Stimulated activated CD4-positive, alpha-beta T cell treated with anti-CD3 and anti-CD28 coated beads, Interleukin-15, amount 100 ng/mL, for 24 hours (primary cell): Measurements from ENCODE around the gene JUP.

Experiments used
- DNase-seq: peaks from one replicate; pipeline ENCODE4 v3.0.0-alpha.2; 2020

Gene JUP

GRCh38 chr17:41711669-41712400, 74.7 kb downstream of the JUP start, which contains the start of gene GAST:
Gene GAST (plus strand): TSS chr17:41712331. CDS start chr17:41715437, 3,106 bp downstream.
- no peak for DNase-seq

DNA sequence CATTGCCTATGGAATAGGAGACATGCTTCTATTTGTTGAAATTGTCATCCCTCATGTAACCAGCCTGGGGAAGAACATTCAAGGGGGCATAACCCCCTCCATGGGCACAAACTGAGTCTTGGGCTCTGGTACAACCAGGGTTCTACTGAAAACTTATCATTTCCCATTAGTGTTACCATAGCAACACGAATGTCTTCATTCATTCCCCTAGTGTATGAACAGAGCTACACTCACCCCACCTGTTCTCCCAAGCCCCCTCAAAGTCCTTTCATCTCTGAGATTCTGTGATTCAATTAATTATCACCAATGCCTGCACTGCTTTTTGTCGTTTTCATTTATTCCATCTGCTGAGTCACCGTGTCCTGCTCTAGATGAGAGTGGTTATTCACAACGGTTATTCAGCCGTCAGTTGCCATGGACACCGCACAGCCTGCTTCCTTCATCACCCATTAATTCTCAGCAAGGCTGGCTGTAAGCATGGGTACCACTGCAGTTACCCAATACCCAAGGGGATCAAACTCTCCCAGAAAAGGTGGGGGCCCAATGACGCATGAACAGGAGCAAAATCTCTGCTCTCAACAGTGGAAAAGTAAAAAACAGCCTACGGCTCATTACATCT, 75.9 kb downstream of the JUP start:
- DNase-seq: peak; percentile 53

DNA sequence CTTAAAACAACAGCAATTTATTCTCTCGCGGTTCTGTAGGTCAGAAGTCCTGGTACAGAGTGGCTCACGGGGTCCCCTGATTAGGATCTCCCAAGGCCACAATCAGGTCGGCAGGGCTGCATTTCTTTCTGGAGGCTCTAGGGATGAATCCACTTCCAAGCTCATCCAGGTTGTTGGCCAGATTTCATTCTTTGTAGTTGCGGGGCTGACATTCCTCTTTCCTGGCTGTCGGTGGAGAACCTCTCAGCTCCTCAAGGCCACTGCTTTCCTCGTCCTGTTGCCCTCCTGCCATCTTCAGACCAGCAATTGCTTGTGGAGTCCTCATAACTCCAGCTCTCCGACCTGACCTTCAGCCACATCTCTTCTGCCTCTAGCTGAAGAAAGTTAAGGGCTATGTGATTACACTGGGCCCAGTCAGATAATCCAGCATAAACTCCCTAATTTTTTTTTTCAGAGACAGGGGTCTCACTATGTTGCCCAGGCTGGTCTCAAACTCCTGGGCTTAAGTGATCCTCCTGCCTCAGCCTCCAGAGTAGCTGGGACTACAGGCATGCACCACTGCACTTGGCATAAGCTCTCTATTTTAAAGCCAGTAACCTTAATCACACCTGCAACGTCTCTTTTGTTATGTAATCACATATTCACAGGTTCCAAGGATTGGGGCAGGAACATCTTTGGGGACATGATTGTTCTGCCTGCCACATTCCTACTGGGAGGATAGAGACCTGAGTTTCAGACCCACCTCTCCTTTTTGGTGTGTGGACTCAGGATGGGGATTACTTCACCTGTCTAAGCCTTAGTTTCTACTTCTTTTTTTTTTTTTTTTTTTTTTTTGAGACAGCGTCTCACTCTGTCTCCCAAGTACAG, 78.5 kb downstream of the JUP start:
- no peak for DNase-seq

DNA sequence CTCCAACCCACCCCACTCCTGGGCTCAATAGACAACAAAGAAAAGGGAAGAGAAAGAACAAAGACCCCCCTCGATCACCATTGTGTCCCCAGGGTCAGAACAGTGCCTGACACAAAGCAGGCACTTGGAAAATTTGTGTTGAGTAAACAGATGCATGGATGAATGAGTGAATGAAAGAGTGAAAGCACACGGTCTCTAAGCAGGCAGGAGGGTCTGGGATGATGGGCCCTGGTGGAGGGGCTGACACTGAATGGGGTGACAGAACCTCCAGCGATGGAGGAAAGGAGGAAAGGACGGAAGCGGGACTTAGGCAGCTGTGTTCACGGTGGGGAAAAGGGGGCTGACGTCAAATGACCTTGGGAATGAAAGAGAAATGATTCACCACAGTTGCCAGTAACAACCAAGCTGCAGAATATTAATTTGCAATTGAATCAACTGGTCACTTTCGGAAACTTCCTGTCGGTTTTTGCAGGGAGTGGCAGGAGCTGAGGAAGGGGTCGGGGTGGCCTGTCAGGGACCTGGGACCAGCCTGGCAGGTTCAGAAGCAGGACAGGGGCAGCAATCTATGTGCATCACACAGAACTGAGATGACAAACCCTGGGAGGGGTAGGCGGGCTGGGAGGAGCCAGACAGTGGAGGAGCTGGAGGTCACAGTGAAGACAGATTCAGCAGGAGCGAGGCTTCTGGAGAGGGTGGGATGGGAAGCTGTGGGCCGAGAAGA, 81.1 kb downstream of the JUP start:
- DNase-seq: no peak
